HG03378 (cell line): ENCODE results near the gene LOXL3.

ENCODE experiments used
- ATAC-seq: cut with Tn5 transposase; IDR thresholded peaks from one replicate; pipeline ENCODE4 v1.9.1; 2021; ENCODE audit warnings: mild to moderate bottlenecking, moderate library complexity; ENCODE audit not compliant: unreplicated experiment

Gene LOXL3

DNA sequence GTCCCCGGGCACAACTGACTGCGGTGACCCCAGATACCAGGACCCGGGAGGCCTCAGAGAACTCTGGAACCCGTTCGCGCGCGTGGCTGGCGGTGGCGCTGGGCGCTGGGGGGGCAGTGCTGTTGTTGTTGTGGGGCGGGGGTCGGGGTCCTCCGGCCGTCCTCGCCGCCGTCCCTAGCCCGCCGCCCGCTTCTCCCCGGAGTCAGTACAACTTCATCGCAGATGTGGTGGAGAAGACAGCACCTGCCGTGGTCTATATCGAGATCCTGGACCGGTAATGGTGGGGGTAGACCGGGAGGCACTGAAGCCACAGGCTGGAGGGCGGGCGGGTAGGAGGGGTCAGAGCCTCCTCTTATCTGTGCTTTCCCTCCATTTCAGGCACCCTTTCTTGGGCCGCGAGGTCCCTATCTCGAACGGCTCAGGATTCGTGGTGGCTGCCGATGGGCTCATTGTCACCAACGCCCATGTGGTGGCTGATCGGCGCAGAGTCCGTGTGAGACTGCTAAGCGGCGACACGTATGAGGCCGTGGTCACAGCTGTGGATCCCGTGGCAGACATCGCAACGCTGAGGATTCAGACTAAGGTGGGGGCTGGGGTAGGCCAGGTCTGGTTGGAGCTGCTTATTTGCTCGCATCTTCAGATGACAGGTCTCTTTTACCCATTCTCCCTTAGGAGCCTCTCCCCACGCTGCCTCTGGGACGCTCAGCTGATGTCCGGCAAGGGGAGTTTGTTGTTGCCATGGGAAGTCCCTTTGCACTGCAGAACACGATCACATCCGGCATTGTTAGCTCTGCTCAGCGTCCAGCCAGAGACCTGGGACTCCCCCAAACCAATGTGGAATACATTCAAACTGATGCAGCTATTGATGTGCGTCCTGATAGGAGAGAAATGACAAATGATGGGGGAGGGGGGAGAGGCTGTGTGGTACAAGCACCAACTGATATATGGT, 23.2 kb downstream of the LOXL3 start:
- ATAC-seq: peak; percentile 39

DNA sequence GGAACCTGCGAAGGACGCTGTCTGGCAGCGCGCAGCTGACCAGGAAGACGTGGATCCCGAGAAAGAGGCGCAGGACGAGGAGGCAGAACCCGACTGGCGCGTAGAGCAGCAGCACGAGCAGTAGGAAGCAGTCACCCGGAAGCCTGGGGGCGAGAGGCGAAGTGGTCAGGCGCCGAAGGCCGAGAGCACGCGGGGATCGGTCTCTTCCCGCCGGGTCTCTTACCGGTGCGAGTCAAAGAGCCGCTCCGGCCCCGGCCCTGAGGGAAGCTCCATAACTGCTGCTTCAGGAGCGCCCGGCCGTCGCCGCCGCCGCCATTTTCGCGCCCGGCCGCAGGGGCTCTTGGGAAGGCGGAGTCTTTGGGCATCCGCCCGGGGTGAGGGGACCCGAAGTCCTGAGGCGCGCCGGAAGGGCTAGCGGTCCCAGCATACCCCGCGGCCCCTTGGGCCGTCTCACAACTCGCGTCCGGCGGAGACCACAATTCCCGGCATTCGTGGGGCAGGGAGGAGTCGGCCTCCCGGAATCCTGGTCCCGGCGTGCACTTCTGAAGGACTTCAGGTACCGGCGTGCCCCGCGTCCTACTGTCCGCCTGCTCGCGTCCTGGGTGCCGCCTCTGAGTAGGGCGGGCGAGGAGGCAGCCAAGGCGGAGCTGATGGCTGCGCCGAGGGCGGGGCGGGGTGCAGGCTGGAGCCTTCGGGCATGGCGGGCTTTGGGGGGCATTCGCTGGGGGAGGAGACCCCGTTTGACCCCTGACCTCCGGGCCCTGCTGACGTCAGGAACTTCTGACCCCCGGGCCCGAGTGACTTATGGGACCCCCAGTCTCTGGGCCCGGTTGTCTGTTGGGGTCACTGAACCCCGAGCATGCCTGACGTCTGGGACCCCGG, 24.1 kb downstream of the LOXL3 start, which contains the start of the genes AUP1 and HTRA2:
TSS of gene AUP1 (minus strand) at position 350 of the 882 bp plus-strand sequence. CDS start at position 273, 77 bp downstream.
TSS of gene HTRA2 (plus strand) at position 577 of the 882 bp plus-strand sequence. CDS start at position 651, 74 bp downstream.
- peak; percentile 68 for ATAC-seq

- peak; percentile 5 for ATAC-seq
Observed at GRCh38 chr2:74528600-74529356, 25.0 kb downstream of the LOXL3 start.

DNA sequence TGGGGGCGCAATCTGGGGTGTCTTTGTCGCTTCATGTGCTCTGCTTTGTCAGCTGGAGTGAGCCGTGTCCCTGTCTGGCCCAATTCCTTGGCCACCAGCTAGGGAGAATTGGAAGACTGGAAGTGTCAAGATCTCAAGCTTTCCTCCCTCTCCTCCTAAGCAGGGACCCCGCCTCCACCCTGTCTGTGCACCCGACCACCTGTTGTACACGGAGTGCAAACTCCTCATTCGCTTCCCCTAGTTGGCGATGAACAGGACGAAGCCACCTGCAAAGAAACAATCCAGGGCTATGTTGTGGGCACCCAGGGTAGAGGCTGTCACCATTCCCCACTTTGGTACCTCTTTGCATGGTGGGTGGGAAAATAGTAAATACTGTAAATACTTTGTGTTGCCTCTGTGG, 26.0 kb downstream of the LOXL3 start:
- no peak for ATAC-seq

- no peak for ATAC-seq
Observed at GRCh38 chr2:74526649-74527230, 27.0 kb downstream of the LOXL3 start.

- ATAC-seq: peak; percentile 24
Observed at GRCh38 chr2:74525717-74526648, 27.8 kb downstream of the LOXL3 start, which contains the start of gene DQX1. DQX1 (minus strand) TSS chr2:74526231; CDS start chr2:74525729, 502 bp downstream.

DNA sequence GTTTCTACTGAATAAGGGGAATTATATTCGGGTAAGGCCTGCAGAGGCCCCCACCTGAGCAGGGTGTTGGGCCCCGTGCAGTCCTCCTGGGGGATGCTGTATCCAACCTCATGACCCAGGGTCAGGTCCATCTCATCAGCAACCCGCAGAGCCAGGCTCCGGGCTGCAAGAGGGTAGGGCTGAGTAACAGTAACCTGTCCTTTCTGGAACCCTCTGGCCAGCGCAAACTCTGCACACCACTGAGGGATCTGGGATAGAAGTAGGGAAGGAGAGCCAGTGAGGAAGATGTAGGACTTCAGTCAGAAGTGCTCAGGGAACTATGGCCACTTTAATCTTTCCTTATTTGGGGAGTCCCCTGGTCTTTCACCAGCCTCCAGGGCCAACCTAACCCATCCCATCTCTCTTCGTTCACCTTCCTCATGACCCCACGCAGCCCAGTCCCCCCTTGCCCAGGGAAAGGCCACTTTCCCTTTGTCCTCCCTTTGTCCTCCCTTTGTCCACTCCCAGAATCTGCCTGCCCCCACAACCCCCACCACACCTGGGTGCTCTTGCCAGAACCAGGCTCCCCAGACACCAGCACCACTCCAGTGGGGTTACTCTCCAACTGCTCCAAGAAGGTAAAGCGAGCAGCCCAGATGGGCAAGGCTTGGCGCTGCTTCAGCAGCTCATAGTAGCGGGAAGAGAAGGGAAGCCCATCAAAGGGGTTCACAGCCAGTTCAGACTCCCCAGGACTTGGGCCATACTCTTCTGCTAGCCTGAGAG, 28.6 kb downstream of the LOXL3 start:
- no peak for ATAC-seq

DNA sequence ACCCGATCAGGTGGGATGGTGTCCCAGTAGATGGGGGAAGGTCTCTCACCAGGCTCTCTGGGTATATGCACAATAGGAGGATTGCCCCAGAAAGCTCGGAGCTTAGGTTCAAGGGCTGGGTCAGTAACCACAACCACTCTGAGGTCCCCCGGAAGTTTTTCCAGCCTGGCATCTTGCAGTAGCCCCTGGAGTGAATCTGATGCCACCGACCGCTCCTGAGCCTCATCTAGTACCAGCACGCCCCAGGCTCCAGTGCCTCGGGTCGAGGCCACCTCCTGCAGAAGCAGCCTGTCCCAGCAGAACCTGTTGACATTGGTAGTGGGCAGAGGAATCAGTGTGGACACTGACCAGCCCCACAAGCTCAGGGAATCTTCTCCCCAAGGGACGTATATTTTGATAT, 29.7 kb downstream of the LOXL3 start:
- no peak for ATAC-seq

DNA sequence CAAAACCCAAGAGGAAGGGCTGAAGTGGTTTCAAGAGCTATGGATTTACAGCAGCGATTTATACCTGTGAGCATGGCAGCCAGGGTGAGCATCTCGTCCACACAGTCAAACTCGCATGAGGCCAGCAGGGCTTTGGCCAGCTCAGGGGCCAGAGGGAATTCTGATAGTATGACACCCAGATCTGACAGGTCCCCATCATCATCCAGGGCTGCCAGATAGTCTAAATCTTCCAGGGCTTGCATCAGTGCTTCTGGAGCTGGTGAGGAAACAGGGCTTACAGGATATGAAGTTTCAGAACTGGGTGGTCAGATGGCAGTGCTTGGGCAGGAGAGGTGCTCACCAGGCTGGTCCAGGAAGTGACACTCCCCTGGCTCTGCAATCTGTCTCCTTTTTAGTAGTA, 31.2 kb downstream of the LOXL3 start:
- no peak for ATAC-seq

GRCh38 chr2:74516650-74517049, 37.1 kb downstream of the LOXL3 start:
- no peak for ATAC-seq

GRCh38 chr2:74515981-74516633, 37.6 kb downstream of the LOXL3 start:
- no peak for ATAC-seq

- no peak for ATAC-seq
Observed at GRCh38 chr2:74515271-74515980, 38.3 kb downstream of the LOXL3 start.

- ATAC-seq: no peak
Observed at GRCh38 chr2:74514368-74515270, 39.1 kb downstream of the LOXL3 start, which contains the start of gene TLX2. TLX2 (plus strand) TSS chr2:74514450; CDS start chr2:74514807, 357 bp downstream.

GRCh38 chr2:74513605-74514367, 40.0 kb downstream of the LOXL3 start:
- no peak for ATAC-seq
